B cell (primary cell): Measurements from ENCODE around the gene MRPL24. TPM values are rescaled to one million over a fixed set of nuclear protein-coding genes. Genes with fewer than 3 reads are reported as not detected.

Source experiments
- ATAC-seq: fragments of 200-7000 bp; cut with Tn5 transposase; one replicate; pipeline ENCODE4 v1.10.0; 2021; ENCODE audit warnings: low read depth, mild to moderate bottlenecking, moderate number of reproducible peaks, moderate library complexity
- CTCF ChIA-PET: fragments of 350-600 bp; sonication (Branson Sonifier 250); formaldehyde crosslinking; loops from one replicate; lab custom pipeline; 2021; ENCODE audit warnings: antibody characterized with exemption, inconsistent platforms; lab: Charles Lee
- POLR2A ChIA-PET: fragments of 350-600 bp; sonication (Branson Sonifier 250); formaldehyde crosslinking; loops from one replicate; lab custom pipeline; 2021; ENCODE audit warnings: antibody characterized with exemption; lab: Charles Lee
- DNase-seq: peaks from one replicate; pipeline ENCODE4 v3.0.0; 2013
- H2AFZ ChIP-seq: 2 replicates; pipeline ENCODE4 v1.6.1; 2012; ENCODE audit warnings: mild to moderate bottlenecking, low read depth, low read length; ENCODE audit not compliant: insufficient read depth, poor library complexity, severe bottlenecking
- H3K27ac ChIP-seq, 2 donors: 1 replicate in 1 of 2; 2 replicates in 1 of 2; pipeline ENCODE4 v1.5.1; 2012 to 2013; ENCODE audit warnings: low read length in 2 of 2, mild to moderate bottlenecking in 2 of 2, moderate library complexity in 1 of 2
- H3K27me3 ChIP-seq, 4 experiments: fragments of 200-600 bp in 1 of 4; sonication (generic) in 1 of 4; replicated peaks in 1 of 4; 1 replicate in 2 of 4; 2 replicates in 2 of 4; pipeline versions ENCODE4 v1.6.1 to v1.7.0; 2013 to 2016; ENCODE audit warnings: low read length in 3 of 4, mild to moderate bottlenecking in 2 of 4, mixed read lengths in 1 of 4, moderate library complexity in 1 of 4; ENCODE audit not compliant: insufficient read depth in 4 of 4, control insufficient read depth in 3 of 4; ENCODE audit errors: control extremely low read depth in 1 of 4
- H3K36me3 ChIP-seq, 2 experiments: replicated peaks in 1 of 2; 1 replicate in 1 of 2; 2 replicates in 1 of 2; pipeline versions ENCODE4 v1.6.1 to v1.7.1; 2013; ENCODE audit warnings: low read length in 1 of 2; ENCODE audit not compliant: insufficient read depth in 2 of 2, control insufficient read depth in 1 of 2; ENCODE audit errors: control extremely low read depth in 1 of 2, extremely low read depth in 1 of 2
- H3K4me1 ChIP-seq, 2 donors: fragments of 200-600 bp in 1 of 2; sonication (generic) in 1 of 2; 1 replicate in 1 of 2; 2 replicates in 1 of 2; pipeline versions ENCODE4 v1.5.1 to v1.6.1; 2013 to 2017; ENCODE audit warnings: low read length in 2 of 2; ENCODE audit not compliant: control insufficient read depth in 2 of 2, insufficient read depth in 2 of 2
- H3K4me2 ChIP-seq: replicated peaks from 2 replicates; pipeline ENCODE3; 2012; ENCODE audit warnings: mild to moderate bottlenecking, low read depth, low read length; ENCODE audit not compliant: poor library complexity, severe bottlenecking
- H3K4me3 ChIP-seq, 5 experiments: fragments of 200-600 bp in 1 of 5; sonication (generic) in 1 of 5; 1 replicate in 3 of 5; 2 replicates in 2 of 5; pipeline versions ENCODE4 v1.5.1 to v1.7.0; 2011 to 2016; ENCODE audit warnings: low read length in 4 of 5, mild to moderate bottlenecking in 4 of 5, low read depth in 2 of 5, control low read depth in 1 of 5, moderate library complexity in 1 of 5; ENCODE audit not compliant: insufficient read depth in 1 of 5; ENCODE audit errors: control extremely low read depth in 1 of 5, extremely low read depth in 1 of 5
- H3K79me2 ChIP-seq: fragments of 200-600 bp; sonication (generic); one replicate; pipeline ENCODE4 v1.6.0; 2016; ENCODE audit warnings: low read length; ENCODE audit not compliant: control insufficient read depth, insufficient read depth
- H3K9ac ChIP-seq: fragments of 200-600 bp; sonication (generic); 2 replicates; pipeline ENCODE4 v1.6.1; 2017; ENCODE audit warnings: mild to moderate bottlenecking, low read length, moderate library complexity
- H3K9me3 ChIP-seq, 3 donors: one replicate each; pipeline versions ENCODE4 v1.6.1 to v1.7.1; 2013; ENCODE audit warnings: low read length in 2 of 3; ENCODE audit not compliant: control insufficient read depth in 2 of 3, insufficient read depth in 1 of 3; ENCODE audit errors: control extremely low read depth in 1 of 3
- H4K20me1 ChIP-seq: 2 replicates; pipeline ENCODE4 v1.6.0; 2012; ENCODE audit warnings: mild to moderate bottlenecking, low read length; ENCODE audit not compliant: insufficient read depth, control insufficient read depth, poor library complexity, severe bottlenecking
- H3K27ac Mint-ChIP-seq: one replicate; pipeline ENCODE4 v1.8.0; 2021; ENCODE audit warnings: mixed read lengths
- H3K27me3 Mint-ChIP-seq: one replicate; pipeline ENCODE4 v1.8.0; 2021; ENCODE audit warnings: mixed read lengths
- H3K4me1 Mint-ChIP-seq: one replicate; pipeline ENCODE4 v1.8.0; 2021; ENCODE audit warnings: mixed read lengths
- H3K4me3 Mint-ChIP-seq: one replicate; pipeline ENCODE4 v1.8.0; 2021; ENCODE audit warnings: mixed read lengths
- H3K9me3 Mint-ChIP-seq: one replicate; pipeline ENCODE4 v1.8.0; 2022; ENCODE audit warnings: mixed read lengths; ENCODE audit not compliant: insufficient read depth
- EZH2 ChIP-seq: IDR thresholded peaks from 2 replicates; pipeline ENCODE4 v1.6.1; 2012; ENCODE audit warnings: borderline replicate concordance, low read depth, mild to moderate bottlenecking, moderate library complexity, low read length; ENCODE audit not compliant: insufficient read depth, poor library complexity, severe bottlenecking
- WGBS: methylation state at CpG from one replicate; pipeline ENCODE4 v1.1.5; 2013; ENCODE audit warnings: missing lambda C conversion rate; ENCODE audit not compliant: insufficient coverage; 5-methylcytosine and 5-hydroxymethylcytosine counted together
- intact Hi-C: fragments of 100-400 bp; cut with micrococcal nuclease; formaldehyde crosslinking; loops from one replicate; pipeline ENCODE4 v1.10.0; 2022
- polyA plus RNA-seq: library from polyadenylated mRNA; depleted of rRNA; stranded (reverse); fragments of >200 nt; gene quantifications from 2 replicates; pipeline ENCODE4 v1.2.3, GENCODE V29; 2012
- total RNA-seq, 2 donors: library from RNA; stranded (reverse); fragments of 120-200 nt in 1 of 2; gene quantifications; 1 replicate in 1 of 2; 2 replicates in 1 of 2; pipeline versions ENCODE4 v1.2.3 to v1.2.4, GENCODE V29; 2013 to 2022
- TF ChIP-seq, protein P1 (sequence below): fragments of 200-600 bp; IDR thresholded peaks from one replicate; pipeline ENCODE4 v1.8.0; 2022; ENCODE audit warnings: antibody characterized with exemption, mild to moderate bottlenecking

MRPL24 gene
- total and polyA plus RNA-seq, 2 donors (not counting 1 experiment from before 2014, with no cell fraction given): 34.6 to 39.4 TPM

DNA sequence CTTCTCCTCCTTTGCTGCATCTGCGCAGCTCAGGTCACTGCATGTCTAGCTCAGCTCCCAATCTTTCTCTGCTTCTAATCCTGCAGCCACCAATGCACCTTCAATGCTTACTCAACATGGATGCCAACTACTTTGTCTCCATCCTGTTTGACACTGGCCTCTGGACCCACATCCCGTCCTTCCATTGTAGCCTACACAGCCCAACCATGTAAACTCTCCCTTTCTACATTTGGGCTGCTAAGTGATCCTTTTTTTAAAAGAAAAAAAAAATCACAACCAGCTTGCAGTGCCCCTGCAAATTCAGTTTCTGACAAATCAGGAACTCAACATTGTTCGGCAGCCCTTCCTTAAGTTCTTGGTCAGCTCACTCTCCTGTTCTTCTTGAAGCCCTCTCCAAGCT is 26.1 kb downstream of the MRPL24 start:
- no peak overlapping the region for H3K27ac Mint-ChIP-seq

DNA sequence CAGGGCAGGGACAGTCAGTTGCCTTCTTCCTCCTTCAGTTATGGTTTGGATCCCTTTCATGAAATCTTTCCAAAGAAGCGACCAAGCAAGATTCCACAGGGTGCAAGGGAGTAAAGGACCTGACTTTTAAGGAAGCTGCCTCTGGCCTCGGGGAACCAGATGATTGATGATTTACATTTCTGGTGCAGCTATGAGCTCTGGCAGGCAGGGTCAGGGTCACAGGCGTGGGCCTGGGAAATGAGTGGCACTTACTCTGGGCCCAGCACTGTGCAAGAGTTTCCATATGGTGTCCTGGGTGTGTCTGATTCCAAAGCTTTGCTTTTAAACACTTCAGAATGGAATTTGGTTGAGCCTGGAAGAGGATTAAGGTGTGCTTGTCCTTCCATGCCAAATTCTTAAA is 28.3 kb downstream of the MRPL24 start:
- Mint-ChIP-seq H3K27me3 (no peaks in the 10 kb centered on the region), H3K4me1 (no peaks in the 10 kb centered on the region), H3K4me3 (no peak overlapping the region), H3K9me3 (no peaks in the 10 kb centered on the region), H3K27ac (no peak overlapping the region)
- WGBS: 73% methylated on average over 3 of the region's 3 CpGs
- Histone ChIP-seq H3K27me3 (no peaks in the 10 kb centered on the region), H3K79me2 (no peaks in the 10 kb centered on the region), H3K4me1 (no peaks in the 10 kb centered on the region), H3K9me3 (no peaks in the 10 kb centered on the region), H4K20me1 (no peaks in the 10 kb centered on the region), H3K4me3 (no peak overlapping the region), H3K9ac (no peak overlapping the region), H3K27ac (no peak overlapping the region), H3K4me2 (no peak overlapping the region), H2AFZ (no peak overlapping the region), H3K36me3 (peaks cover 0 to 5% of the 10 kb centered on the region in 2 experiments)
- CTCF ChIA-PET: interaction anchor here (1.1 to 3.6 kb wide), 3 partner anchors 14 to 34 kb away, joined by 3 to 15 read pairs (median 6); no protein-coding TSS in a partner anchor
- intact Hi-C loops: no loop called here
- POLR2A ChIA-PET: no interaction called here
- ATAC-seq: no peak
- DNase-seq: no peak
- TF ChIP-seq, protein P1, sequence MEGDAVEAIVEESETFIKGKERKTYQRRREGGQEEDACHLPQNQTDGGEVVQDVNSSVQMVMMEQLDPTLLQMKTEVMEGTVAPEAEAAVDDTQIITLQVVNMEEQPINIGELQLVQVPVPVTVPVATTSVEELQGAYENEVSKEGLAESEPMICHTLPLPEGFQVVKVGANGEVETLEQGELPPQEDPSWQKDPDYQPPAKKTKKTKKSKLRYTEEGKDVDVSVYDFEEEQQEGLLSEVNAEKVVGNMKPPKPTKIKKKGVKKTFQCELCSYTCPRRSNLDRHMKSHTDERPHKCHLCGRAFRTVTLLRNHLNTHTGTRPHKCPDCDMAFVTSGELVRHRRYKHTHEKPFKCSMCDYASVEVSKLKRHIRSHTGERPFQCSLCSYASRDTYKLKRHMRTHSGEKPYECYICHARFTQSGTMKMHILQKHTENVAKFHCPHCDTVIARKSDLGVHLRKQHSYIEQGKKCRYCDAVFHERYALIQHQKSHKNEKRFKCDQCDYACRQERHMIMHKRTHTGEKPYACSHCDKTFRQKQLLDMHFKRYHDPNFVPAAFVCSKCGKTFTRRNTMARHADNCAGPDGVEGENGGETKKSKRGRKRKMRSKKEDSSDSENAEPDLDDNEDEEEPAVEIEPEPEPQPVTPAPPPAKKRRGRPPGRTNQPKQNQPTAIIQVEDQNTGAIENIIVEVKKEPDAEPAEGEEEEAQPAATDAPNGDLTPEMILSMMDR: no peak
- TF ChIP-seq EZH2: no peak

More for the DNA sequence above, 26.1 kb downstream of the MRPL24 start:
- H3K27me3 Mint-ChIP-seq: no peaks in the 10 kb centered on the region
- CTCF ChIA-PET: interaction anchor here (1.4 to 2.4 kb wide), 4 partner anchors 8 to 25 kb away, joined by 6 to 13 read pairs (median 12); partner anchors contain the start of gene CRABP2
- H3K4me2 ChIP-seq: no peak overlapping the region
- no peak overlapping the region for H3K27ac ChIP-seq
- DNase-seq (no peak), ATAC-seq (no peak)
- no peaks in the 10 kb centered on the region for H4K20me1 ChIP-seq
- 95% methylated on average over 3 of the region's 3 CpGs for WGBS
- no peaks in the 10 kb centered on the region for H3K4me1 ChIP-seq
- no peaks in the 10 kb centered on the region for H3K9me3 Mint-ChIP-seq
- H3K4me1 Mint-ChIP-seq: peaks cover under 1% of the 10 kb centered on the region
- intact Hi-C loops: no loop called here
- H3K27me3 ChIP-seq: no peaks in the 10 kb centered on the region
- POLR2A ChIA-PET: interaction anchor here (0.5 to 0.8 kb wide), 2 partner anchors 8 to 12 kb away, joined by 3 to 5 read pairs; no protein-coding TSS in a partner anchor
- H2AFZ ChIP-seq: no peak overlapping the region
- no peaks in the 10 kb centered on the region for H3K9me3 ChIP-seq
- H3K4me3 ChIP-seq: no peak overlapping the region
- no peak overlapping the region for H3K4me3 Mint-ChIP-seq
- H3K36me3 ChIP-seq: peaks cover 0 to 10% of the 10 kb centered on the region in 2 experiments
- no peak overlapping the region for H3K9ac ChIP-seq
- TF ChIP-seq, protein P1: no peak
- TF ChIP-seq EZH2: no peak
- no peaks in the 10 kb centered on the region for H3K79me2 ChIP-seq
